PC-3 (cell line): Measurements from ENCODE around the gene TPO. TPM values are rescaled to one million over a fixed set of nuclear protein-coding genes. Genes with fewer than 3 reads are reported as not detected.

Source experiments
- ATAC-seq: fragments of 200-7000 bp; cut with Tn5 transposase; 2 replicates; pipeline ENCODE4 v1.9.1; 2020; ENCODE audit warnings: mild to moderate bottlenecking, moderate library complexity
- BruUV-seq: library from RNA; stranded (reverse); fragments of 400-500 nt; replicated peaks from 2 replicates; lab custom pipeline; 2021; lab: Mats Ljungman, UMichigan
- CTCF ChIA-PET: fragments of 300-600 bp; sonication (Branson Sonifier 250); formaldehyde crosslinking; loops from one replicate; lab custom pipeline; 2022; ENCODE audit warnings: antibody characterized with exemption; lab: Charles Lee
- POLR2A ChIA-PET: fragments of 300-600 bp; sonication (Branson Sonifier 250); formaldehyde crosslinking; loops from one replicate; lab custom pipeline; 2022; ENCODE audit warnings: antibody characterized with exemption; ENCODE audit not compliant: unreplicated experiment; lab: Charles Lee
- DNase-seq: peaks from one replicate; pipeline ENCODE4 v3.0.0-alpha.2; 2015
- H2AFZ ChIP-seq: fragments of 300-600 bp; sonication (generic); 2 replicates; pipeline ENCODE4 v1.6.0; 2016; ENCODE audit warnings: antibody characterized with exemption, low read length
- H3F3A ChIP-seq: fragments of 300-600 bp; sonication (generic); one replicate; pipeline ENCODE4 v1.6.0; 2017; ENCODE audit warnings: antibody characterized with exemption, low read length, control low read depth, mild to moderate bottlenecking; ENCODE audit not compliant: unreplicated experiment
- H3K27ac ChIP-seq: fragments of 300-600 bp; sonication (generic); 2 replicates; pipeline ENCODE4 v1.5.1; 2016; ENCODE audit warnings: mild to moderate bottlenecking, low read length
- H3K27me3 ChIP-seq: fragments of 300-600 bp; sonication (generic); 2 replicates; pipeline ENCODE4 v1.6.1; 2016; ENCODE audit warnings: low read length, mixed read lengths
- H3K36me3 ChIP-seq: fragments of 300-600 bp; sonication (generic); 2 replicates; pipeline ENCODE4 v1.6.1; 2016; ENCODE audit warnings: low read depth, mixed run types, low read length, mixed read lengths
- H3K4me1 ChIP-seq: fragments of 300-600 bp; sonication (generic); 2 replicates; pipeline ENCODE4 v1.5.1; 2016; ENCODE audit warnings: low read length; ENCODE audit not compliant: insufficient read depth
- H3K4me2 ChIP-seq: fragments of 300-600 bp; sonication (generic); 2 replicates; pipeline ENCODE4 v1.6.0; 2016; ENCODE audit warnings: low read length
- H3K4me3 ChIP-seq: fragments of 300-600 bp; sonication (generic); 2 replicates; pipeline ENCODE4 v1.5.1; 2016; ENCODE audit warnings: mild to moderate bottlenecking, low read length, mixed read lengths
- H3K79me2 ChIP-seq: fragments of 300-600 bp; sonication (generic); 2 replicates; pipeline ENCODE4 v1.6.1; 2017; ENCODE audit warnings: low read length, mixed read lengths
- H3K9ac ChIP-seq: fragments of 300-600 bp; sonication (generic); 2 replicates; pipeline ENCODE4 v1.6.0; 2016; ENCODE audit warnings: mild to moderate bottlenecking, low read length
- H3K9me2 ChIP-seq: fragments of 300-600 bp; sonication (generic); replicated peaks from 2 replicates; pipeline ENCODE4 v1.6.1; 2016; ENCODE audit warnings: mixed run types, low read length, mixed read lengths
- H3K9me3 ChIP-seq: fragments of 300-600 bp; sonication (generic); 2 replicates; pipeline ENCODE4 v1.6.1; 2016; ENCODE audit warnings: low read length, mixed read lengths
- H4K20me1 ChIP-seq: fragments of 300-600 bp; sonication (generic); 2 replicates; pipeline ENCODE4 v1.6.1; 2016; ENCODE audit warnings: low read length, mixed read lengths
- CTCF ChIP-seq: fragments of 300-600 bp; sonication (generic); conservative IDR thresholded peaks from 2 replicates; pipeline ENCODE4 v1.5.1; 2017; ENCODE audit warnings: antibody characterized with exemption, low read depth, mild to moderate bottlenecking, low read length
- EZH2 ChIP-seq: fragments of 300-600 bp; sonication (generic); IDR thresholded peaks from one replicate; pipeline ENCODE4 v1.6.1; 2017; ENCODE audit warnings: antibody characterized with exemption, mild to moderate bottlenecking, low read length; ENCODE audit not compliant: unreplicated experiment
- EZH2phosphoT487 ChIP-seq: fragments of 300-600 bp; sonication (generic); IDR thresholded peaks from 2 replicates; pipeline ENCODE4 v1.6.1; 2018; ENCODE audit warnings: mild to moderate bottlenecking, antibody characterized with exemption, low read length, borderline replicate concordance
- intact Hi-C: fragments of 100-400 bp; cut with micrococcal nuclease; formaldehyde crosslinking; loops from 2 replicates; pipeline ENCODE4 v1.9.0; 2023
- total RNA-seq: library from RNA; depleted of rRNA; stranded (reverse); fragments of >200 nt; gene quantifications from 2 replicates; pipeline ENCODE4 v1.2.3, GENCODE V29; 2014

TPO gene
- total RNA-seq, 1 experiment from 2014 or later = not detected

GRCh38 chr2:1538663-1539062 is 125.4 kb downstream of the TPO start:
- TF ChIP-seq EZH2 = no peak
- TF ChIP-seq EZH2phosphoT487 = no peak
- peak; percentile 63 for TF ChIP-seq CTCF
- Histone ChIP-seq H3K9me2 (no peaks in the 10 kb centered on the region), H3F3A (no peaks in the 10 kb centered on the region), H3K79me2 (no peaks in the 10 kb centered on the region), H2AFZ (no peak overlapping the region), H3K9me3 (no peaks in the 10 kb centered on the region), H3K9ac (no peak overlapping the region), H3K4me1 (no peaks in the 10 kb centered on the region), H3K27me3 (no peaks in the 10 kb centered on the region), H3K27ac (no peak overlapping the region), H4K20me1 (no peaks in the 10 kb centered on the region), H3K4me3 (no peak overlapping the region), H3K36me3 (no peaks in the 10 kb centered on the region; the same call in 1 of the 2 replicates), H3K4me2 (no peak overlapping the region)
- ChIA-PET POLR2A (no interaction called here), CTCF (no interaction called here)
- BruUV-seq = no TSS peak
- ATAC-seq (peak; percentile 91), DNase-seq (peak; percentile 62)
- intact Hi-C loops = no loop called here

- Histone ChIP-seq H3K4me3 (no peak overlapping the region), H4K20me1 (no peaks in the 10 kb centered on the region), H3K27ac (no peak overlapping the region), H3K4me1 (no peaks in the 10 kb centered on the region), H3K9me2 (no peaks in the 10 kb centered on the region), H3K79me2 (no peaks in the 10 kb centered on the region), H3K9ac (no peak overlapping the region), H3F3A (no peaks in the 10 kb centered on the region), H3K36me3 (no peaks in the 10 kb centered on the region; the same call in 1 of the 2 replicates), H3K9me3 (no peaks in the 10 kb centered on the region), H3K4me2 (no peak overlapping the region), H2AFZ (no peak overlapping the region), H3K27me3 (no peaks in the 10 kb centered on the region)
- intact Hi-C loops = no loop called here
- no peak for TF ChIP-seq EZH2
- no peak for TF ChIP-seq CTCF
- TF ChIP-seq EZH2phosphoT487 = no peak
- ATAC-seq (no peak), DNase-seq (no peak)
- ChIA-PET POLR2A (no interaction called here), CTCF (interaction anchor here (0.6 kb wide), 1 partner anchor 685 kb away, joined by 7 read pairs; no protein-coding TSS in a partner anchor)
- BruUV-seq = no TSS peak
These were observed 126.2 kb downstream of the TPO start for GRCh38 chr2:1539441-1539840.

GRCh38 chr2:1539973-1540372 is 126.7 kb downstream of the TPO start:
- no peak for ATAC-seq
- no peak for DNase-seq
- H3K9ac ChIP-seq = no peak overlapping the region
- POLR2A ChIA-PET = no interaction called here
- no peak overlapping the region for H2AFZ ChIP-seq
- TF ChIP-seq EZH2 (no peak), CTCF (no peak), EZH2phosphoT487 (no peak)
- no peak overlapping the region for H3K27ac ChIP-seq
- H4K20me1 ChIP-seq = no peaks in the 10 kb centered on the region
- H3K4me2 ChIP-seq = no peak overlapping the region
- no peaks in the 10 kb centered on the region for H3K27me3 ChIP-seq
- no peaks in the 10 kb centered on the region for H3K9me2 ChIP-seq
- no peaks in the 10 kb centered on the region for H3K79me2 ChIP-seq
- H3K9me3 ChIP-seq = no peaks in the 10 kb centered on the region
- BruUV-seq = no TSS peak
- no peaks in the 10 kb centered on the region; the same call in 1 of the 2 replicates for H3K36me3 ChIP-seq
- no peaks in the 10 kb centered on the region for H3K4me1 ChIP-seq
- H3K4me3 ChIP-seq = no peak overlapping the region
- CTCF ChIA-PET = no interaction called here
- H3F3A ChIP-seq = no peaks in the 10 kb centered on the region
- intact Hi-C loops = loop anchor here (10.0 kb wide), 2 partner anchors 295 to 825 kb away; no protein-coding TSS in a partner anchor
